Brain microvascular endothelial cell (primary cell): ENCODE measurements around the gene EIF4H.

Source experiments
- DNase-seq: peaks from one replicate; pipeline ENCODE4 v3.0.0-alpha.2; 2020
- H3K27ac ChIP-seq: fragments of 250-450 bp; sonication (Bioruptor Pico); 2 replicates; pipeline ENCODE4 v1.5.1; 2020; ENCODE audit warnings: mild to moderate bottlenecking, moderate library complexity
- H3K27me3 ChIP-seq: fragments of 250-450 bp; sonication (Bioruptor Pico); replicated peaks from 2 replicates; pipeline ENCODE4 v1.5.1; 2020; ENCODE audit warnings: mild to moderate bottlenecking
- H3K36me3 ChIP-seq: fragments of 250-450 bp; sonication (Bioruptor Pico); replicated peaks from 2 replicates; pipeline ENCODE4 v1.5.1; 2020; ENCODE audit warnings: mild to moderate bottlenecking
- H3K4me3 ChIP-seq: 2 replicates; pipeline ENCODE4 v1.5.1; 2011; ENCODE audit warnings: low read depth, mild to moderate bottlenecking, control low read depth, low read length, moderate library complexity
- in situ Hi-C: cut with HindIII; loops from 2 replicates; pipeline ENCODE4 v1.10.0; 2017; ENCODE audit warnings: low sequenced_read_pairs, low pct_ligation_motif_present
- TF ChIP-seq, protein P1 (sequence below): IDR thresholded peaks from 2 replicates; pipeline ENCODE4 v1.5.1; 2011; ENCODE audit warnings: low read depth, mild to moderate bottlenecking, moderate library complexity, low read length, control low read depth, inconsistent platforms; ENCODE audit errors: missing control alignments

EIF4H gene

GRCh38 chr7:74240482-74240881, 66.3 kb downstream of the EIF4H start:
- TF ChIP-seq, protein P1, sequence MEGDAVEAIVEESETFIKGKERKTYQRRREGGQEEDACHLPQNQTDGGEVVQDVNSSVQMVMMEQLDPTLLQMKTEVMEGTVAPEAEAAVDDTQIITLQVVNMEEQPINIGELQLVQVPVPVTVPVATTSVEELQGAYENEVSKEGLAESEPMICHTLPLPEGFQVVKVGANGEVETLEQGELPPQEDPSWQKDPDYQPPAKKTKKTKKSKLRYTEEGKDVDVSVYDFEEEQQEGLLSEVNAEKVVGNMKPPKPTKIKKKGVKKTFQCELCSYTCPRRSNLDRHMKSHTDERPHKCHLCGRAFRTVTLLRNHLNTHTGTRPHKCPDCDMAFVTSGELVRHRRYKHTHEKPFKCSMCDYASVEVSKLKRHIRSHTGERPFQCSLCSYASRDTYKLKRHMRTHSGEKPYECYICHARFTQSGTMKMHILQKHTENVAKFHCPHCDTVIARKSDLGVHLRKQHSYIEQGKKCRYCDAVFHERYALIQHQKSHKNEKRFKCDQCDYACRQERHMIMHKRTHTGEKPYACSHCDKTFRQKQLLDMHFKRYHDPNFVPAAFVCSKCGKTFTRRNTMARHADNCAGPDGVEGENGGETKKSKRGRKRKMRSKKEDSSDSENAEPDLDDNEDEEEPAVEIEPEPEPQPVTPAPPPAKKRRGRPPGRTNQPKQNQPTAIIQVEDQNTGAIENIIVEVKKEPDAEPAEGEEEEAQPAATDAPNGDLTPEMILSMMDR, result no peak
- H3K27ac ChIP-seq, result no peak overlapping the region
- peaks cover 5% of the 10 kb centered on the region for H3K36me3 ChIP-seq
- DNase-seq, result no peak
- in situ Hi-C loops, result no loop called here
- H3K27me3 ChIP-seq, result no peaks in the 10 kb centered on the region
- H3K4me3 ChIP-seq, result no peak overlapping the region

GRCh38 chr7:74242122-74242443, 67.9 kb downstream of the EIF4H start:
- Histone ChIP-seq H3K36me3 (peaks cover 8% of the 10 kb centered on the region), H3K27me3 (no peaks in the 10 kb centered on the region), H3K27ac (no peak overlapping the region), H3K4me3 (no peak overlapping the region)
- DNase-seq, result no peak
- TF ChIP-seq, protein P1, result no peak
- in situ Hi-C loops, result no loop called here

GRCh38 chr7:74246497-74246896, 72.3 kb downstream of the EIF4H start:
- Histone ChIP-seq H3K4me3 (no peak overlapping the region), H3K27ac (no peak overlapping the region), H3K36me3 (peaks cover 20% of the 10 kb centered on the region), H3K27me3 (no peaks in the 10 kb centered on the region)
- in situ Hi-C loops, result no loop called here
- TF ChIP-seq, protein P1, result no peak
- no peak for DNase-seq
